ENCODE data around the gene PIH1D1. TPM values are rescaled to one million over a fixed set of nuclear protein-coding genes. Genes with fewer than 3 reads are reported as not detected.
"Not testable (repeated sequence)": the region's sequence is repeated elsewhere in the genome, so short reads cannot be mapped to it uniquely, and the experiment has no call there.

The PIH1D1 gene
- total RNA-seq, 1 experiment from 2014 or later, result 337 TPM

DNA sequence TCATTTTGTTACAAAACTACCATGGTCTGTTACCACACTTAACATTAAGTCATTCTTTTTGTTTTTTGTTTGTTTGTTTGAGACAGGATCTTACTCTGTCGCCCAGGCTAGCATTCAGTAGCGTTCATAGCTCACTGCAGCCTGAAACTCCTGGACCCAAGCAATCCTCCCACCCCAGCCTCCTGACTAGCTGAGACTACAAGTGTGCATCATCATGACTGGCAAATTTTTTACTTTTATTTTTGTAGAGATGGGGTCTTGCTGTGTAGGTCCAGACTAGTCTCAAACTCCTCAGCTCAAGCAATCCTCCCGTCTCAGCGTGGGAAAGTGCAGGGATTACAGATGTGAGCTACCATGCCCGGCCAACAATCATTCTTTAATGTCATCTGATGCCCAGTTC lies 4.7 kb upstream of the PIH1D1 start:
- no peak for DNase-seq (ENCODE audit: low spot score)

DNA sequence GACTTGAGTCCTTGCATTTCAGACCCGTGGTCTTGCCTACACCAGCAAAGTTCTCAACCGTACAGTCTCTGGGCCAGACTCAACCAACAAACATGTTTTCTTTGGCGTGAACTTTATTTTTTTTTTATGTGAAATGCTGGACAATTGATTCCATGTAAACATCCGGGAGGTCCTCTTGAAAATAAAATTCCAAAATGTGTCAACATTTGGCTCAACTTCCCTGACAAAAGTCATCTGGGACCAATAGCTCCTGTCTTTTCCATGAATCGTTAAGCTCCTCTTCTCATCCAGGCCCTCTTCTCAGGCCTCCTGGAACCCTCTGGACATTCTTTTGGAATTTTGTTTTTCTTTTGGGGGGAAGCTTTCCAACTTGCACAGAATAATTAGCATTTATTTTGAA lies 4.2 kb upstream of the PIH1D1 start:
- no peak for DNase-seq (ENCODE audit: low spot score)

DNA sequence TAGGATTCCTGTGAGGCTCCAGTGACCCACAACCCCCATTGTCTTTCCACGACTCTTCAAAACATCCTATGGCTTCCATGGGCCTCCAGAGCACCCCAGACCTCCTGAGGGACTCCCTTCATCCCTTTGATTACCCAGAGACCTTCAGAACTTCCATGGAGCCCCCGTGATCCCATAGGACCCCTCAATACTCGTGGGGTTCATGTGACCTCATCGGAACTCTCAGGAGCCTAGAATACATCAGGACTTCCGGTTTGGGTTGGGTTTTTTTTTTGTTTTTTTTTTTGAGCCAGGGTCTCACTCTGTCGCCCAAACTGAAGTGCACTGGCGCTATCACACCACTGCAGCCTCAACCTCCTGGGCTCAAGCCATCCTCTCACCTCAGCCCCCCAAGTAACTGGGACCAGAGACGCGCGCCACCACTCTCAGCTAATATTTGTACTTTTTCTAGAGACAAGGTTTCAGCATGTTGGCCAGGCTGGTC lies 2.2 kb upstream of the PIH1D1 start:
- no peak for DNase-seq (ENCODE audit: low spot score)

DNA sequence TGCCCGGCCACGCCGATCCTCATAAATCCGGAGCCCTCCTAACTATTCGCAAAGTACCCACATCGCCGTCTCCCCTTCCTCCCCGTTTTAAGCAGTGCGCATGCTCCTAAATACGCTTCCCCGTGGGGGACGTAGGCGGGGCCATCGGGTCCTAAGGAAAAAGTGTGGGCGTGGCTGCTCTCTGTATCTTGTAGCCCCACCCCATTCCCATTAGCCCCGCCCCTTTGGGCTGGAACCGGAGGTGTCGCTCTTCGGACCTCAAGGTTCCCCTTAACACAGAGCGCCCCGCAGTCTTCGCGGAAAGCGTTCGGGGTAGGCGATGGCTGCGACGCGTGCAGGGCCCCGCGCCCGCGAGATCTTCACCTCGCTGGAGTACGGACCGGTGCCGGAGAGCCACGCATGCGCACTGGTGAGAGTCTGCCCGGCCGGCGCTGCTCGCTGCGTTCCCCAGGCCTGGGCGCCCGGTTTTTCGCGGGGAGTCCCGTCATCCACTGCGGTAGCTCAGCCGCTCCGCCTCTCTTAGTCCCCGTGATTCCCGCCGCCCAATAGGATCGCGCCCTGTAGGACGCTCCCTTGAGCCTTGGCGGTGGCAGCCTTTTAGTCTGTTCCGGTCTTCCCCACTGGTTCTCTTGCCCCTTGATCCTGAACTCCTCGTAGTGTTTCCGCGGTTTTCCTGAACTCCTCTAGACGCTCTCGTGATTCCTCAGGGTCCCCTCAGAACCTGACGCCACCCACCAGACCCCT lies 1.6 kb upstream of the PIH1D1 start, which contains the start of gene ALDH16A1:
ALDH16A1 (plus strand) TSS at position 213 of the 744 bp plus-strand sequence; CDS start at position 320, 107 bp downstream.
- DNase-seq (ENCODE audit: low spot score), result peak; percentile 100

DNA sequence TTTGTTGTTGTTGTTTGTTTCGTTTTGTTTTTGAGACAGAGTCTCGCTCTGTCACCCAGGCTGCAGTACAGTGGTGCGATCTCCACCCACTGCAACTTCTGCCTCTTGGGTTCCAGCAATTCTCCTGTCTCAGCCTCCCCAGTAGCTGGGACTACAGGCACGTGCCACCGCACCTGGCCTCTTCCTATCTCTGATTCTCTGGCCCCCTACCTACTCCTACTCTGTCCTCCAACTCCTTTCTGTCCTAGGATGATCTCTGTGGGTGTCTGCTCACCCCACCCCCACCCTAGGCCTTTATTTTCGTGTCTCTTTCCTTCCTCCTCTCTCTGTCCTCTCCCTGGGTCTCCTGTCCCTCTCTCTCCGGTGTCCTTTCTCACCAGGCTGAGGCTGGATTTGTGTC lies 1.2 kb downstream of the PIH1D1 start:
- no peak for DNase-seq (ENCODE audit: low spot score)

DNA sequence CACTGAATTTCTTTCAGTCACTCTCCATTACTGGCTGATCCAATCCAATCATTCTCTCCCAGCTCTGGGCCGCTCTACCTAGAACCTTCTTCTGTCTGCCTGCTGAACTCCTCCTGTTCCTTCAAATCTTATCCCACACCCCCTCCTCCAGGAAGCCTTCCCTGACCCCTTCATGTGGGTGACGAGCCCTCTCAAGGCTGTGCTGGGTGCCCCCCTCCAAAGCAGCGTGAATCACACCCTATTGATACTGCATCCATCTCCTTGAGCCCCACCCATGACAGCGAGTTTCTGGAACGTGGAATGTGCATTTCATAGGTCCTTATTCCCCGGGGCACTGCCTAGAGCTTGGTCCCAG lies 3.2 kb downstream of the PIH1D1 start:
- no peak for DNase-seq (ENCODE audit: low spot score)

DNA sequence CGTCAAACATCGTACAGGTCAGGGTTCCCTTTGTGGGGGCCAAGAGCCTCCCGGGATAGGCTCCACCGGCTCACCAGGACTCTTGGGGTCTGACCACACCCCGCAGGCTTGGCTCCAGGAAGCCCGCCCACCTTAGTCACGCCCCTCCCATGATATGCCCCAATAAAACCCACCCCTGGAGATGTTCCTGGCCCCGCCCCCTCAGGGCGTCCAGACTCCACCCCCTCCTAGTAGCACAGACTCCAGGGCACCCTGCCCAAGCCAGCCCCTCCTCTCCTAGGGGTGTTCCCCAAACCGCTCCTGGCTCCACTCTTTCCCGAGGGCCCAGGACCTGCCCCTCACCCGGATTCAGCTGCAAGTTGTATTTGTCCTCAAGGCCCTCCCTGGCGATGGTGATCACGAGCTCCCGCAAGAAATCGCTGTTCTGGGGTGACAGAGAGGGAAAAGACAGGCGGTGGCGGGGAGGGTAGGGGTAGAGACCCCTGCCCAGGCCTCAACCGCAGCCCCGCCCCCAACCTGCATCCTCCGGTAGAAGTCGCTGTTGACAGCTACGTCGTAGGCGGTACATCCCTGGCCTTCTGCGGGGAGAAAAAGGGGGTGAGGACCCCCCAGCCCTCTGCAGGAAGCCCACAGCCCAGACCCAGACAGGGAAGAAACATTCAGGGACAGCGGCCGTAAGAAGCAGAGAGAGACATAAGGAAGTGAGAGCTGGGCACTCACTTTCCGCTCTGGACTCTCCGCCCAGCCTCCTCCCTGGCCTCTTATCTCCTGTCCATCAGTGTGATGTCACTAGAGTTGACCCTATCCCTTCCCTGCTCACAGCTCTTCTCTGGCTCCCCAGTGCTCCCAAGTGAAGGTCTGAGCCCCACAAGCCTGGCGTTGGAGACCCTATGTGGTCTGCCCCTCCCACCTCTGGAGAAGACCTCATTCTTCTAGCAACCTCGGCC lies 3.9 kb downstream of the PIH1D1 start:
- no peak for DNase-seq (ENCODE audit: low spot score)

DNA sequence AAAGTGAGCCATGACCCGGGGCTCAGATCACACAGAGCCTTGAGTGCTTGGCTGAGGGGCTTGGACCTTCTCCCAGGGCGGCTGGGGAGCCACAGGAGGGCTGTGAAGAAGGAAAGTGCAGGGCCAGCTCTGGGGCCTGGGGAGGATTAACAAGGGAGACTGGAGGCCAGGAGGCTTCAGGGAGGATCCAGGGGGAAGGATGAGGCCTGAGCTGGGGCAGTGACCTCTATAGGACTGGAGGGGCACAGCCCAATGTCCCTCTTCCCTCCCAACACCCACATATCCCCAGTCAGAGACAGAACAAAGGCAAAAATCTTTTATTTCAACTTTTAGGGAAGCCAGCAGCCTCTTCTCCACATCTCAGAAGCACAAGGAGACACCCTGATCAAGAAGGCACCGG lies 5.6 kb downstream of the PIH1D1 start:
- no peak for DNase-seq (ENCODE audit: low spot score)

DNA sequence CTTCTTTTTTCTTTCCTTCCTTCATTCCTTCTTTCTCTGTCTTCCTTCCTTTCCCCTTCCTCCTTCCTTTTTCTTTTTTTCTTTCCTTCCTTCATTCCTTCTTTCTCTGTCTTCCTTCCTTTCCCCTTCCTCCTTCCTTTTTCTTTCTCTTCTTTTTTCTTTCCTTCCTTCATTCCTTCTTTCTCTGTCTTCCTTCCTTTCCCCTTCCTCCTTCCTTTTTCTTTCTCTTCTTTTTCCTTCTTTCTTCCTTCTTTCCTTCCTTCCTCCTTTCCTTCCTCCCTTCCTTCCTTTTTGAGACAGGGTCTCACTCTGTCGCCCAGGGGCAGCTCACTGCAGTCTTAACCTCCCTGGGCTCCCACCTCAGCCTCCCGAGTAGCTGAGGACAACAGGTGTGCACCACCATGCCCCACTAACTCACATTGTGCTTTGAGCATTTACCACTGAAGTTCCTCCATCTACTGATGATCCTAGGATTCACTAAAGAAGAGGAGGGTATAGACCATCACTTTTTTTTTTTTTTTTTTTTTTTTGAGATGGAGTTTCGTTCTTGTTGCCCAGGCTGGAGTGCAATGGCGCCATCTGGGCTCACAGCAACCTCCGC lies 7.4 kb downstream of the PIH1D1 start:
- DNase-seq (ENCODE audit: low spot score), result not testable (repeated sequence)

DNA sequence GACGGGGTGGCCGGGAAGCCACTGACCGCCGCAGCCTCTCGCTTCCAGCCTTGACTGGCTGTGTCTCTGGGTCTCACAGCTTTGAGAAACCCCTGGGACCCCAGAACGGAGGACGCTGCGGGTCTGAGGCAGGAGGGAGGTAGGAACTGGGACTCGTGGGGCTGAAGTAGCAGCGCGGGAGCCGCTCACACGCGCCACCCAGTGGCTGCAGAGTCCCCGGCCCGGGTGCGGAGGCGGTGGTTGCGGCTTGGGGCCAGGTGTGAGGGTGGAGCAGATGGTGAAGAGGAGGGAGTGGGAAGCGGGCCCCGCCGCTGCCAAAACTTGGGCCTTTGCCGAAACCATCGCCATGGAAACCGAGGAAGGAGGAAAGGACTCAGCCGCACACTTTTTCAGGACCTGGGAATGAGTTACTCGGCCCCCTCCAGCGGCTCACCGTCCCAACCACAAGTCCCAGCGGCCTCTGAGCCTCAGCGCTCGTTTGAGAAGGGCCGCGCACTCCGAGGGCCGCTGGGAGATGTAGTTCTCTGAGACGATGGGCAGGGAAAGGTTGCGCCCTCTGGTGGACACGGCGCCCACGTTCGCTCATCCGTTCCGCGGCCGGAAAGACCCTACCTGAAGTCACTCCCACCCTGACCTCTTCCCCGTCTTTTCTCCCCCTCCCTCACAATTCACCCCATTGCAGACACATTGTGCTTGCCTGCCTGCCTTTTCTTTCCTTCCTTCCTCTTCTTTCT lies 8.1 kb downstream of the PIH1D1 start:
- peak; percentile 99 for DNase-seq (ENCODE audit: low spot score)

DNA sequence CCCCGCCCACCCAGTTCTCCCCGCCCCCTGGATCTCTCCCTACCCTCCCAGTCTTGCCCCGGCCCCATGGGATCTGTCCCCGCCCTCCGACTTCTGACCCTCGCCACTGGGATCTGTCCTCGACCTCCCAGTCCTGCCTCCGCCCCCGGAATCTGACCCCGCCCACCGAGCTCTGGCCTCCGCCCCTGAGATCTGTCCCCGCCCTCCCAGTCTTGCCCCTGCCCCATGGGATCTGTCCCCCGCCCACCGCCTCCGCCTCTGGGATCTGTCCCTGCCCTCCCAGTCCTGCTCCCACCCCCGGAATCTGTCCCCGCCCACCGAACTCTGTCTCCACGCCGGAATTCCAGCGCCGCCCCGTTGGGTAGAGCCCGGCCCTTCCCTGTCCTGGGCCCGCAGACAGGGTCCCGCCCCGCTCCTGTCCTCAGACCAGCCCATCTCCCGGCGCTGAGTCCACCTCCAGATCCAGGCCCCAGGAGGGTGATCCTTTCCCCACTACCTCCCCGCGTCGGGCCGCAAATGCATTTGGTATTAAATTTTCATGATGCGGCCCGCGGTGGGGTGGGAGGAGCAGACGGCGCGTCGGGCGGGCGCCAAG lies 8.7 kb downstream of the PIH1D1 start:
- DNase-seq (ENCODE audit: low spot score), result peak; percentile 99

DNA sequence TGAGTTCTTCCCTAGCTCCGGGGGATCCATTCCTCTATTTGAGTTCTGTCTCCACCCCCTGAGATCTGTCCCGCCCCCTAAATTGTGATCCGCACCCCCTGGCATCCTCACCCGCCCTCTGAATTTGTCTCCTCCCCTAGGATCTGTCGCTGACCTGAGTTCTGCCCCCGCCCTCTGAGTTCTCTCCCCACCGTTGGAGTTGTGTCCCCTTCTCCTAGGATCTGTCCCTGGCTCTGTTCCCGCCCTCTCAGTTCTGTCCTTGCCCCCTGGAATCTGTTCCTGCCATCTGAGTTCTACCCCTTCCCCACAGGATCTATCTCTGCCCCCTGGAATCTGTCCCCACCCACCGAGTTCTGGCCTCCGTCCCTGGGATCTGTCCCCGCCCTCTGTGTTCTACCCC lies 9.3 kb downstream of the PIH1D1 start:
- no peak for DNase-seq (ENCODE audit: low spot score)

DNA sequence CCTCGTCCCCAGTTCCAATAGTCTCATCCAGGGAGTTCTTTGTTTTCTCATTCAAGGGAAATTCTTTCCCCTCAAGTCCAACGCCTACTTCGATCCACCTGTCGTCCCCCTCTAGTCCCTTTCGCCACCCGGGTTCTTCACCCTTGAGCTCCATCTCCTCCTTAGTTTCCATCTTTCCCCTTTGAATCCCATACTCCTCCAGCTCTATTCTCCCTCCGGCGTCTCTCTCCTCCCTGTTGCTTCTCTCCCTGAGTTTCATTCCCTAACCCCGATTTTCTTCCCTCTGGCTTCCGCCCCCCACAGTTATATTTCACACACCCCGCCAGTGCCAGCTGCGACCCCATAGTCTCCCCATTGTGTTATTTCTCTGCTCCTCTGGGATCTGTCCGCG lies 9.7 kb downstream of the PIH1D1 start:
- no peak for DNase-seq (ENCODE audit: low spot score)

DNA sequence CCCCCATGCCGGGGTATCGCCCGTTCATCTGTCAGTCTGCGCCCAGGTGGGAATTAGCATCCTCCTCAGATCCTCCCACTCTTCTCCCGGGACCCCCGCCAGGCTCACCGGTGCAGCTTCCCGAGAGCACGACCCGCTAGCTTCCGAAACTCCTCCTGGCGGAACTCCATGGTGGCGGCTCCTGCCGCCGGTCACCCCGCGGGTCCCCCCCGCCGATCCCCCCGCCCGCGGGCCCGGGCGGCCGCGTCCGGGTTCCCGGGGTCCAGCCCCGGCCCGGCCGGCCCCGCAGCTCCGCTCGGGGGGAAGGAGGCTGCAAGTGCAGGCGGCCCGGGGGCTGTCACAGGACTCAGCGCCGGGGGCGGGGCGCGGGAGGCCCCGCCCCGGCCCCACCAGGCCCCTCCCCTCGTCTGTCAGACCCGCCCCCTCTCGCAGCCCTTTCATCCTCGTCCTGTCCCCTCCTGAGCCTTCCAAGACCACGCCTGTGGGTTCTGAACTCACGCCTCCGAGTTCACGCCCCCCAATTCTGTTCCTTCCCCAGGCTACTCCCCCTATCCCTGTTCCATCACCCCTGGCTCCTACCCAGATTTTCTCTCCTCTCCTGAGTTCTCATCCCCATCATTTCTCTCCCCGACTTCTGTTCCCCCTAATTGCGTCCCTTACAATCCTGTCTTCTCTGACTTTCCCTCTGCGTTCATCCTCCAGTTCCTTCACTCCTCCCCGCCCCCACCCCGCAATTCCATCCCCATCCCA lies 10.2 kb downstream of the PIH1D1 start, which contains the start of gene SLC17A7:
SLC17A7 (minus strand) TSS at position 318 of the 750 bp plus-strand sequence; CDS start at position 170, 148 bp downstream.
- DNase-seq (ENCODE audit: low spot score), result peak; percentile 52

DNA sequence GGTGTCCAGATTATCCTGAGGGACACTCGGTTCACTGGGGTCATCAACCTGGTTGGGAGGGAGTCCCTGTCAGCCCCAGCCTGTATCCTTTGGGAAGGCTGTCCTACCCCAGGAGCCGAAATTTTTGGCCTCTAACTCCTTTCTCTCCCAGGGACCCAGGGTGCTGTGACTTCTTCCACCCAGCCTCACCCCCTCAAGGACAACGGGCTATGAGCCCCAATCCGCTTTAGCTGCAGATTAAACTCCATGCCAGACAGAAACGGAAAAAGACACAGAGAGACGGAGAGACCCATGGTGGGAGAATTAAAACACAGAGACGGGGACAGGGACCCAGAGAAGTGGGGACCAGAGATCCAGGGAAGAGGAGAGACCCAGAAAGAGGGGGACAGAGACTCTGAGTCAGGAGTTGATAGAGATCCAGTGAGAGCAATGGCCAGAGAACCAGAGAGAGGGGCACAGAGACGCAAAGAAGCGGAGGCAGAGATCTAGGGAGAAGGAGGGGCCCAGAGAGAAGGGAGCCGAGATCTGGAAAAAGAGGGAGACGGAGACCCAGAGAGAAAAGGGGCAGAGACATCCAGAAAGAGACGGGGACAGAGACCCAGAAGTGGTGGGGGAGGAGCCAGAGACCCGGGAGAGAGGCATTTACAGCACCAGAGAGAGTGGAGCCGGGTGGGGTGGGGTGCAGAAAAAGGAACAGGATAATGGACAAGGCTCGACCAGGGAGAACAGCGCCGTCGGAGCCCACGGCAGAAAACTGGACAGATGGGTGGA lies 11.0 kb downstream of the PIH1D1 start:
- no peak for DNase-seq (ENCODE audit: low spot score)

DNA sequence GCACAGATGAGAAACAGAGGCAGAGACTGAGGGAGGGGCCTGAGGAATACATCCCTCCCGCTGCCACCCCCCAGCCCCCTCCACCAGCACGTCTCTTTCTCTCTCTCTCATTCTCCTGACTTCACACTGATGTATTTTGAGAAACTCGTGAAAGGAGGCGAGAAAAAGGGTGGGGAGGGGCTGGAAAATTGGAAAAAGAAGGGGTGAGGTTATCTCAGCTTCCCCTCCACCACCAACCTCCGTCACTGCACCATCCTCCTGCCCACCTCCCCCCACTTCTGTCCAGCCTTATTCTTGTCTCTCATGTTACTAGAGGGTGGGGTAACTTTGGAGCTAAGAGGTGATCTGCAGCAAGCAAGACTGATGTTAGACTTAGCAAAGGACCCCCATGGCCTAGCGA lies 11.8 kb downstream of the PIH1D1 start:
- DNase-seq (ENCODE audit: low spot score), result no peak

DNA sequence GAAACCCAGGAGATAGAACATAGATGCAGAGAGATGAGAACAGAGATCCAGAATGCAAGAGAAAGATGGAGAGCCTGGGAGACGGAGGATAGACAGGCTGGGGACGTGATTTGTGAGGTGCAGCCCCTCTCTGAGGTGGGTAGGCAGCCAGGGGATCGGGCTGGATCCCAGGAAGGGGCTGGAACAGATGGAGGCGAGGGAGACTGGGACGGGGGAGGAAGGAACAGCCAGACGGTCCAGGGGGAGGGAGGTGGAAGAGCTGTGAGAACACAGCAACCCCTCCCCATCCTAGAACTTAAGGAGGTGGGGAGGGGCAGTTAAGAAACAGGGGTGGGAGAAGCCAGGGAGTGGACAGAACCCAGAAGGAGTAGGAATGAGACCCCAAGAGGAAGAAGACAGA lies 13.4 kb downstream of the PIH1D1 start:
- no peak for DNase-seq (ENCODE audit: low spot score)

DNA sequence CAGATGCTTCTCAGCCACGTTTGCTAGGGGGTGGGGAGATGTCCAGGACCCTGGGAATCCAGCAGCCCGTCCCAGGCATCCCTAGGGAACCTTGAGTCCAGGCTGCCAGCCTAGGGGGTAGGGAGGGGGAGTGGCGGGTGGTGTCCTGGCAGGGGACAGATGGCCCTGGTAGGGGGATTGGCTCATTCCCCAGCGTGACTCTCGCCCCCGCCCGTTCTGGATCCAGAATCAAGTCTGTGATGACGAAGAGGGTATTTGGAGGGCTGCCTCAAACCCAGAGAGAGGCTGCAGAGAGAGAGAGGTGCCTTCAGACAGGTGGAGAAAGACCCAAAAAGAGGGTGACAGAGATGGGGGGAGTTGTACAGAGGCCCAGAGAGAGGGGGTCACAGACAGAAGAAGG lies 14.4 kb downstream of the PIH1D1 start:
- DNase-seq (ENCODE audit: low spot score), result no peak

DNA sequence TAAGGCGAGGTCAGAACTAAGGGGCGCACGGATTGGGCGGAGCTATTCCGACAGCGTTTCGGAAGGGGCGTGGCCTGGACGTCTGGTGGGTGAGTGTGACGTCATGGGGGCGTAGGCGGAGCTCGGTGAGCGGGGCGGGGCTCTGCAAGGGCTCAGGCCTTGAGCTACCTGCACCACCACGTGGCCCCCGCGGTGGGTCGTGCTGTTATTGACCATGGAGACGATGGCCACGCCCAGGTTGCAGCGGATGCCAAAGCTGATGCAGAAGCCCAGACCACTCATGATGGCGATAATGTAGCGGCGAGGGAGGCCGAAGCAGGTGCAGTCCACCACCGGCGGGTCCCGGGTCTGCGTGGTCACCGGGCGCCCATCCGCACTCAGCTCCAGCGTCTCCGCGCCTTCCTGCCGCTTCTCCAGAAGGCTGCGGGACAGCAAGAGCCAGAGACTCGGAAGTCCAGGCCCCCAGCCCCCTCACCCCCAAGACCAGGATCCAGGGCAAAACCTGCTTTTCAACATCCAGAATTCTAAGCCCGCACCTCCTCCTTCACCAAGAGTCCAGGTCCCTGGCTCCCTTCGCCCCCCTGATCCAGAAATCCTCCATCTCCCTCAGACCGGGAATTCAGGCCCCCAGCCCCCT lies 15.1 kb downstream of the PIH1D1 start:
- DNase-seq (ENCODE audit: low spot score), result no peak

All from HT-29 (cell line).